Measurements from ENCODE around the gene ESRRG. TPM values are rescaled to one million over a fixed set of nuclear protein-coding genes. Genes with fewer than 3 reads are reported as not detected.

ESRRG gene
- total and polyA plus RNA-seq, 4 donors: 0.07 to 0.47 (median 0.20) TPM

GRCh38 chr1:216616425-216616824 lies 106.8 kb downstream of the ESRRG start:
- Histone ChIP-seq H3K9ac (ENCODE audit: low read depth in 1 of 2, low read length in 2 of 2) (no peak overlapping the region), H3K4me3 (ENCODE audit: low read depth in 1 of 3, low read length in 3 of 3) (no peak overlapping the region), H3K9me3 (ENCODE audit: control insufficient read depth in 4 of 4, low read length in 3 of 4) (no peaks in the 10 kb centered on the region), H3K4me1 (ENCODE audit: control insufficient read depth in 4 of 4, insufficient read depth in 4 of 4, low read length in 3 of 4) (no peaks in the 10 kb centered on the region), H3K36me3 (ENCODE audit: control insufficient read depth in 4 of 4, insufficient read depth in 3 of 4, low read depth in 1 of 4, low read length in 3 of 4) (no peaks in the 10 kb centered on the region), H3K27ac (ENCODE audit: low read depth in 1 of 2, low read length in 2 of 2) (no peak overlapping the region), H3K27me3 (ENCODE audit: control insufficient read depth in 4 of 4, insufficient read depth in 4 of 4, low read length in 3 of 4) (no peaks in the 10 kb centered on the region)
- no peak for DNase-seq (ENCODE audit: low spot score)
- TF ChIP-seq SP1 (IDR thresholded peaks at IDR 0.05) (no peak), EGR1 (IDR thresholded peaks at IDR 0.05; ENCODE audit: low read depth in 2 of 2) (no peak), ATF3 (IDR thresholded peaks at IDR 0.05) (no peak), JUND (IDR thresholded peaks at IDR 0.05) (no peak), GABPA (IDR thresholded peaks at IDR 0.05 in 1 of 2, conservative IDR thresholded peaks at IDR 0.05 in 1 of 2) (no peak), CTCF (IDR thresholded peaks at IDR 0.05; ENCODE audit: low read depth, low read length, missing input control) (no peak), YY1 (IDR thresholded peaks at IDR 0.05) (no peak), FOXA2 (IDR thresholded peaks at IDR 0.05) (no peak), HNF4G (IDR thresholded peaks at IDR 0.05) (no peak), FOXA1 (IDR thresholded peaks at IDR 0.05) (no peak), MAX (IDR thresholded peaks at IDR 0.05) (no peak), ZBTB33 (IDR thresholded peaks at IDR 0.05) (no peak), HNF4A (conservative IDR thresholded peaks at IDR 0.05) (no peak), NR2F2 (IDR thresholded peaks at IDR 0.05) (no peak), RAD21 (IDR thresholded peaks at IDR 0.05) (no peak), TAF1 (conservative IDR thresholded peaks at IDR 0.05) (no peak), REST (IDR thresholded peaks at IDR 0.05) (no peak), RXRA (IDR thresholded peaks at IDR 0.05) (no peak)
- WGBS: 75% methylated on average over 4 of the region's 4 CpGs
